COLO829 (cell line): ENCODE measurements around the gene KCNMA1.

ENCODE experiments used
- DNase-seq: peaks from one replicate; pipeline ENCODE4 v3.0.0; 2012; ENCODE audit warnings: low spot score

Gene KCNMA1

DNA sequence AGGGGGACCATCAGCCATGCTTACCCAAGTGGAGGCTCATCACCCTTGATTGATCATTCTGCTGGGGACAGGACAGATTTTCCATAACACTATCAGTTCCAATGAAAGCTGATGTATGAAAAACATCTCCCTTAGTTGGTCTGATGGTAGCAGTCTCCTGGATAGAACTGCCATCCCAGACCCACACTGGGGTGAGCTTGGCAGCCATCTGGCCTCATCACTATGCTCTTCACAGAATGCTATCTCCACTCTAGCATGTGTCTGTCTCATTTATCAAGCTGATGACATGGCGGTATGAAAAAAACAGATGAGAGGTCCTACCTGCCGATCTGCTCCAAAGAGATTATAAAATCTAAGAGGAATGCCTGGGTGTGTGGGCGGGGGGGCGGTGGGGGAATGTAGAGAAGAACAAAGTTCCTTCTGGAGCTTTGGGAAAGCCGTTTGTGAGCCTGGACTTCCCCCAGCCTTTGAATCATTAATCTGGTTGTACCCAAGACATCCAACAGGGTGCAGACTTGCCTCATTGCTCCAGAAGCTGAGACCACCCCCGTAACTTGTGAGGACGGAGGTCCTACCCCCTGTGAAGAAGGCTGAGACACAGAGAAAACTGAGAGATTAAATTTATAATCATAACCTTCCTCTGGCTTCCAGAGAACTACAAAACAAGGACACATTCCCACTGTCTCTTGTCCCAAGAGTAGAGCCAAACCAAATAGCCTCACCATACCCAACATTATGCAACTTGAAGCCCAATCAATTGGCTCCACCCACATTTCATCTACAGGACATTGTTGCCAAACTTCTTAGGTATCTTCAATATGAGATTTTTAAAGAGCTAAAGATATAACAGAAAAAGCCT, 340.8 kb downstream of the KCNMA1 start:
- no peak for DNase-seq

DNA sequence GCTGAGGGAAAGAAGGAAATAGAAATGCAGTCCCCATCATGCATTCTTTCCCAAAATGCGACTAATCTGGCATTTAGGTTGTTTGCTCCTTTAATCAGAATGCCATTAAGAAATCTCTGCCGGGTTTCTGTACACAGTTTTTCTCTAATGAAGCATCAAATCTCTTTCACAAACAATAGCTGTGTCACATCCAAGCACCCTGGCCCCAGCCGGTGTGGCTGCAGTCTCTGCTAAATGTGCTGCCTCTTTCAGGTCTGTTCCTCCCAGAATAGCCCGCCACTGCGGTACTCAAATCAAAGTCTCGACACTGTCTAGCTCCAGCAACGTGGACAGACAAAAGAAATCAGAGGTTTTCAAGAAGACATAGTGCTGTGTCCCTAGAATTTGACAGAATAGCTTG, 343.8 kb downstream of the KCNMA1 start:
- DNase-seq, result no peak

DNA sequence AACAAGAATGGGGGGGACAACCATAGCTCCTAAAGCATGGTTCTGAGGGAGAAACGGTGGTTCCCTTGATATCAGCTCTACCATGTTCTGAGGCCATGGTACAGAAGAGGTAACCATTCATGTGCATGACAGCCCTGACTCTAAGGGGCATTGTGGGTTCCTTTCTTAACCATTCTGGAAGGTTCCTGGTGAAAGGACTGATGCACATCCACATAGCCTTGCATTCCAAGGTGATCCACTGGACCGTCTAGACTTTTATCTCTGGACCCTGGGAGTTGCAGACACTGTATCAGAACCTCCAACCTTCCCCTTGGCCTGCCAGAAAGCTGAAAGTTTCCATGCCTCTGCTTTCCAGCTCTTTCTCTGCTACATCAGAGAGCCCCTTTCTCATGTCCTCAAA, 344.3 kb downstream of the KCNMA1 start:
- DNase-seq, result no peak

DNA sequence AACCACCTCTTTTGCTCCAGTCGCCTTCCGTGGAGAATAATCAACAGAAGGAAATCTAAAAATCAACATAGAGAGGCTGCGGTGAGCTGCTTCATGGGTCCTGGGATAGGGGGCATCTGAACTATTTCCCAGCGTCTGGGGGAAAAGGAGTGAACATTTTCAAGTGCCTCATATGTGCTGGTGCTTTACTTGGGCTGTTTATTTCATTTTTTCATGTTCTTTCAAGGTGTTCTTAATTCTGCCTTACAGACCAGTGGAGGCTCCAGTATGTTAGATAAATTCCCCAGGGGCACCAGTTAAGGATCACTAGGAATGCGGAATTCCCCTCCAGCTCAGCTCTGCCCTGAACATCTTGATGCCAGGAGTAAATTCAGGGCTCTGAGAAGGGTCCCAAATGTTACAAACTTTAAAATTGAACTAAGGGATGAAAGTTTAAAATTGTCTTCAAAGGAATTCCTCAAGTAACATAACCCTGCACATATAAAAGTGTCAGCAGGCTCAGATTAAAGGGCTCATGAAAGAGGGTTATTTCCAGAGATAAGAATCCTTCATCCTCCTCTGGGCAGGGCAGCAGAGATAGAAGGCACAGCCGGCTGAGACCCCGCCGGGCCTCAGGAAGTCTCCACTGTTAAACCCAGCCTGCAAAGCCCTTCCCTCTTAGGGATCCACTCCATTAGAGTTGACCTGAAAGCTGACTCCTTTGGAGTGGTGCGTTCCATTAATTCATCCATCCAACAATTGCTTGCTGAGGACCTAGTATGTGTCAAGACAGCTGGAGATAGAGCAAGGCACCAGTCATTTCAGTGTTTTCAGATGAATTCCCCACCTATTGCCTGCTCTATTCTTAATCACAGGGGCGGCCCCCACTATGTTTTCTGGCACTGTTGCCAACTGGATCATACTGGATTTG, 345.8 kb downstream of the KCNMA1 start:
- no peak for DNase-seq

DNA sequence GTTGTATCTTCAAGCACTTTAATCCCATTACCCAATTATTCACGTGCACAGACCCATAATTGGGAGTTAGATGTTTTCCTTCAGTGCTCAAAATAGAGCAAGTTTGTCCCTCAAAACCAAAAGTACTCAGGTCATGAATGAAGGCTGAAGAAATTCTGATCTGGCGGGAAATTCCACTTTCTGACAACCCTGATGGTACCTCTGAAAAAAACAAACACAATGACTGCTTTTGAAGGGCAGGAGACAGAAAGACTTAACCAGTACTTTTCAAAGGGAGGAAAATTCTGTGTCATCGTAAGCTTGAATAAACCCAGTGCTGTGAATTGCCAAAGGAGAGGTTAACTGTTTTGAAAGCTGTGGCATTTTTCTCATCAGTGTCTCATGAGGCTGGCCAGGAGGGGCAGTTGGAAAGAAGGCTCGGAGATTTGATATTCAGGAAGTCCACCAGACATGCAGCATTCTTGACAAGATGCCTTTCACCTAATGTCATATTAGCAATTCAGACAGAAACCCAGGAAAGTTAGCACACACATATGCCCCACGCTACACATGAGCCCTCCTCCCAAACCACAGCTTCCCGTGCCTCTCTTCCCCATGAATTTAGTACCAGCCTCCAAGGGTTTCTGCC, 347.0 kb downstream of the KCNMA1 start:
- DNase-seq, result no peak

DNA sequence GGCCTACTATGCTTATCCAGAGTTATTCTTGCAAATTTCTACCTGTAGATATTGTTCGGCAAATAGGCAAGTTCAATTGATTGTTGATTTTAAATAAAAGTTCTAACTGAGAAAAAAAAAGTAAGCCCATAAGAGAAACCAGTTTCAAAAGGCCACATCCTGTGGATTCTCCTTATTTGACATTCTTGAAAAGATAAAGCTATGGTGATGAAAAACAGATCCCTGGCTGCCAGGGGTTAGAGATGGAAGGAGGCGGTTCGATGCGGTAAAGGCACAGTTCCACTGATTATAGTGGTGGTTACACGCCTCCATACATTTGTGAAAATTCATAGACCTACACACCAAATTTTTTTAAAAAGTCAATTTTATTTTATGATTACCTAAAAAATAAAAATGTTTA, 347.8 kb downstream of the KCNMA1 start:
- no peak for DNase-seq

DNA sequence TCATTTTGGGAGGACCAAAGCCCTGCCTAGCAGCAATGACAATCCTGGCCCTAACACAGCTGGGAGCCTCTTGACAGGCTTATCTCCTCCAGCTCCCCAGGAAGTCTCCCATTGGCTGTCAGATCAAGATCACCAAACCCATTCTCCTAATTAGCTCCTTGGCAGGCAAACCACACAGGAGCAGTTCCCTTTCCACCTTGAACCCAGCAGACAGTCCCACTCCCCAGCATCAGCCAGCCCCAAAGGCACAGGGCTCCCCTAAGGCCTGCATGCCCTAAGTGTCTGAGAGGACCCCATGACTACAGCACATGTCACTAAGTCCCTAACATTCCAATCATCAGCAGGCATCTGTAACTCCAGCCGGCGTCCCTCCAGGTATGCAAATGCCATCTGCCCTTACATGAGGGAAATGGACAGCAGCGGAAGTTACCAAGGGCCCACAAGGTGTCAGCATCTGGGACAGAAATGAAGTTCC, 348.5 kb downstream of the KCNMA1 start:
- no peak for DNase-seq

DNA sequence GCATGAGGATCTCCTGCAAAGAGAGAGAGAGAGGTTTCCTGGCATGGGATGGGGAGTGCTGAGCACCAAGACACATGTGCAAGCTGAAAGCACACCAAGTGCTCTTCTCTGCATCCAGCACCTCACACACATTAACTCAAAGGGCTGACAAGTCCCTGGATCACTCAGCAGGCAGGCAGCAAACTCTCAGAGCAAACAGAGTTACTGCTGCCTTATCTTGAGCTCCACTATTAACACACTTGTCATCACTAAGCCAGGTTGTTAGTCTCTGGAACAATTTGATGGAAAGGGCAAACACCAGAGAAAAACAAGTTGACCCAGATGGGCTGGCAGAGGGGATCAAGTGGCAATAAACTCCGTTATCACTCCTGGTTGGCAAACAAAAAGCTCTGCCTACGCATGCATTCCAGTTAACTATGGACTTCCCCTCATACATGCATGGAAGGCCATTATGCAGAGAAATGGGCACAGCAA, 349.9 kb downstream of the KCNMA1 start:
- DNase-seq, result no peak

DNA sequence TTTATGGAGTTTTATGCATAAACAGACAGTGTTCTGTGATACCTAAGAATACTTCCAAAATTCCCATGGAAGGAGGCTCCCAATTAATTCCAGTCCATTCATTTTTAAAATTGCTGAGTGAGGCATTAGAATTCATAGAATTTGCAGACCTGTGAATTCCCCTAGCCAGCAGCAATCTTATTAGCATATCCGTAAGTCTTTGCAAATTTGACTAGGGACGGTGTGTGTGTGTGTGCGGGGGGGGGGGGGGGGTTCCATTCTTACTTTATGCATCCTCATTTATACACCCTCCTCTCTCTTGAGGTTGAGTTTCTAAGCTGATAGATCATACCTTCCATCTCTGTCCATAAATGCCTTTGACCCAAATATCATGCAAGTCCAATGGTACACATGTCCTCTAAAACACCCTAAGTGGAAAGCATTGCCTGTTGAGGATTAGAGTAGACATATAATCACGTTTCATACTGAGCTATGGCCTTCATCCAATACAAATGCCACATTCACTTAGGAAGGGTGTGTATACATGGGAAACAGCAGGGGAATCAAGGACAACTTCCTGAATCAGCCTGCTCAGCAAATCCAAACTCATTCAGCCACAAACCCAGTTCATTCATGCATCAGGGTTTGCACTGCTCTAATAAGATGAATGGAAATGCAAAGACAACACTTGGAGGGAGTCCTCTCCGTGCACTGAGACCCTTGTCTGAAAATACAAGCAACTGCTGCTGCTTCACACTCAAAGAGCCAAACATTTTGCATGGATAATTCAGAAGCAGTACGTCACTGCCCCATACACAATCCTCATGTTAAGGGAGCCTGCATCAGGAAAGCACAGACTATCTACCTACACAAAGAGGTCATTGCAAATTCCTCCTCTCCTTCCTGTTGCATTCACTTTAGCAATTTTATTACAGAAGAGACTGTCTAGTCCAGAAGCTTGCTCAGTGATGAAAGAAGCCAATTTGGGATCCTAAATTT, 350.8 kb downstream of the KCNMA1 start:
- DNase-seq, result no peak

DNA sequence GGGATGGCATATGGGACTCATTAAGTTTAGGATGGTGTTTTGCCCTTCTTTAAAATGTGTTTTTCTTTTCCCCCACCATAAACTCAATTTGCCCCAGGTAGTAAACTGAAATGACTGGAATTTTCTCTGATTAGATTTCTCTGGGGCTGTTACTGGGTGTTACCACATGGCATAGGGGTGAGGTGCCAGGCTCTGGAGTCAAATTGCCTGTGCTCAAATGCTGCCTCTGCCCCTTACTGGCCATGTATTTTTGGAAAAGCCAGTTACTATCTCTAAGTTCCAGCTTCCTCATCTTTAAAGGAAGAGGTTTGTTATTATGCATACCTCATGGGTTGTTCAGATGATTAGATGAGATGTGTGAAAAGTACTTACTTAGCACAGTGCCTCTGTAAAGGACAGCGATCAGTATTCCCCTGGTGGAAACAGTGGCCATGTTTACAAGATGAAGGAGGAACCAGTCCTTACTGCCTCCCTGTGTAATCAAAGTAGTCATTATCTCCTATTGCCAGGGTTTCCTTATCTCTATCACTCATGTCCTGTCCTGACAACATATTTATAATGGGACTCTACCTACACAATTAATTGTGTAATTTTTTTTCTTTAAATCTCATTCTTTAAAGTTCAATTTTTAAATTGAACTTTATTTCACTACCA, 352.0 kb downstream of the KCNMA1 start:
- no peak for DNase-seq

DNA sequence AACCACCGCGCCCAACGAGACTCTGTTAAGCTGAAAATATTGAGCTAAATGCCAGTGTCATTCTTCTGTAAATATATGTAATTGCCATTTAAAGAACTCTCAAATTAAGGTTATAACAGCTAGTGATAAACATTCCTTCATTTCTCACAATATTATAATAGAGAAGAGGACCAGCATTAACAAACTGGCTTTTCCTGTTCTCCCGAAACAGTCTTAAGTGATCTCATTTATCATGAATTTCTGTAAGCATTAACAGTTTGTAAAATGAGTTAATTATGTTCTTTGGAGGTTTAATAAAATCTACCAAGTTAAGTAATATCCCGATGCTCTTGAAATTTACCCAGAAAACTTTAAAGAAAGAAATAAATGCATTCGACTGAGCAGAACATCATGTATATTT, 352.8 kb downstream of the KCNMA1 start:
- no peak for DNase-seq

DNA sequence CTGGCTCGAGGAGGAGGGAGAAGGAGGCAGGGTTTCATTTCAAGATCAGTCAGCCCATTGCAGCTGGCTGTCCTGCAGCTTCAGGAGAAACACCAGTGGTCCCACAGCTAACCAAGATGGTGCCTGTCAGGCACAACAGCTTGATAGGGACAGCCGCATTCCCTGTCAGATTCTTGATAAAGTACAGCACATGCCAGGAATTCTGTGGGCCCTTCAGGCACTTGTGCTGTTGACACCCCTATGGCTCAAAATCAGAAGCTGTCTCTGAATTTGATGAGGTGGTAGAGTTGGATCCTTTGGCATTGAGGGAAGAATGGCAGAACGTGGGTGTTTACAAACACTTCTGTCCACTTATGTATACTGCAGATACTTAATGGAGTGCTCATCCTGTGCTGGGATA, 354.3 kb downstream of the KCNMA1 start:
- DNase-seq, result no peak

DNA sequence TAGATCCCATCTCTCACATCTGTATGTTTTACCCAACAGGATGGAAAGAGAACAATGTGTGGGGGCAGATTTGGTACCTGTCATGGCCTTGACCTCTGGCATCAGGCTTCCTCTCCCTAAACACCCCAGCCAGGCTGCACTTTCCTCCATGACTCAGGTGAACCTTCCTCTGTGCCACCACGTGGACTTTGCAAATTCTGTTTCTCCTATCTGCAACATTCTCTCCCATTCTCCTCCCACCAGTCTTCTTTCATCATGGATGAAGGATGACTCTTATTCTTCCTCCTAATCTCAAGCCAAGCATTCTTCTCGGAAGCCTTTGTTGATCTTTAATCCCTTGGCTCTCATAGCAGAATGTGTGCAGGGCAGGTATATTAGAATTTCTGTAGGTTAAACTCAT, 355.4 kb downstream of the KCNMA1 start:
- no peak for DNase-seq

DNA sequence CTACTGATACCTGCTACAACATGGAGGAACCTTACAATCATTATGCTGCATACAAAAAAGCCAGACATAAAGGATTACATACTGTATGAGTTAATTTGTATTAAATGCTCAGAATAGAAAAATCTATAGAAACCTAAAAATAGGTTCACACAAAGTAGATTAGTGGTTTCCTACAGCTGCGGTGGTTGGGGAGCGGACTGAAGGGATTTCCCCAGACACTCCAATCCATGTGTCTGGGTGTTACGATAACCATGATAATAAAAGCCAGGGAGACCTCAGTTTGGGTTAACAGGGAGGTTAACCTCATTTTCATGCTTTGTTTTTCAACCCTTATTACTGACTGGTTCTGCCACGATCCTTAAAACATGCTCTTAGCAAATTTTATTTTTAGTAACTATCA, 355.9 kb downstream of the KCNMA1 start:
- no peak for DNase-seq

DNA sequence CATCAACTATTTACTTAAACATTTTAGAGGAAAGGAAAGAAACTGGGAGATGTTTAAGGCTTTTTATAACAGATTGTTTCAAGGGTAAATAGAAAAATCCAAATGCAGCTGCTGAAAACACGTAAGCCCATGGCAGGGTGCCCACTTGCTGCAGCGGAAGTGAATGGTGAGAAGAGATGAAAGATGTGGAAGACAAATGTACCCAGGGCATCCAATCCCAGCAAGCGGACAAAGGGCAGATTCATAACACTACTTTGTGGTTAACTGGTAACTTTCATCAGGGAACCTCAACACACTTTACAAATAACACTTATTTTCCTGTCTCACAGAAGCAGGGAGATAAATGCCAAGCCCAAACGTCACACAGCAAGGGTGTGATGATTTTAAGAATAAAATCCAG, 358.4 kb downstream of the KCNMA1 start:
- DNase-seq, result peak; percentile 54

DNA sequence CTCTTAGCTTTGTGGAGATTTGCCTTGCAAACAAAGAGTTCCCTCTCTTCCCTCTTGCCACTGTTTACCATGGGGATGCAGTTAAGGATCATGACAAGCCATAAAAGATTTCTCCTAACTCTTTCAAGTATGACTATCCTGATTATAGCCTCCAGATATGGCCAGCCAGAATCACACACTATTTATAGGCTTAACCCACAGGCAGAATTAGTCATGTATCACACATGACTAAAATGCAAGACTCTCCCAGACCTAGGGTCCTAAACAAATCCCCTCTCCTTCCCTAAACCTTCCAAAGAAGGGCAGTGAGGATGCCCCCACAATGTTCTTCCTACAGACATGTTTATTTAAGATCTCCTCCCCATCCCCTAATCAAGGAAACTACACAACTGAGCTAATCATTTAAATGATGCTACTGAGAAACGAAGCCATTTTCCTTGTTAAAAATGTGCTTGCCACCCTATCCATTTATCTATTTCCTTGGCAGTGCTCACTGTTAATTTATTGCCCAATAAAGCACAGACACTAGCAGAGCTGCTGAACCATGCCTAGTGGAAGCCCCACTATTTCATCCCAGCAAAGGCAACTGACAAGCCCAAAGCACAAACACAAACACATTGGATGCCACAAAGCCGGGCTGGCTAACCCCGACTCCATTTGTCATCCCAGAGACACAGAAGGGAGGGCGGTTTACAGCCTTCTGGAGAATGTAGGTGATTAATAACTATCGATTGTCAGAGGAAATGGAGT, 363.4 kb downstream of the KCNMA1 start:
- DNase-seq, result peak; percentile 14

DNA sequence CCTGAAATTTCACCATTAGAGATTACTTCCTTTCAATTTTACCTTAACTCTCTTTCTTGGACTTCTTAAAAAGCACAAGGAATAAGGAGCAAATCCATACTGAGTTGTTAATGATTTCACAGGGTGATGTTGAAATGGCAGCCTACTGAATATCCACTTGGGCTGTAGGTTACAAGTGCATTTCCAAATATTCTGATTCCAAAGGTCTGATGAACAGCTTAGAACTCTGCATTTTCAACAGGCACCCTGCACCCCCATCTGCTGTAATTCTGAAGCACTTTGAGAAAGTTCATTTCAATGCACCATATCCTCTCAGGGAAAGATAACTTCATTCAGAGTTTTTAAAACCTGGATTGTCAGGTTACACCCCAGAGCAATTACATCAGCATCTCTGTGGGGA, 368.4 kb downstream of the KCNMA1 start:
- DNase-seq, result no peak

DNA sequence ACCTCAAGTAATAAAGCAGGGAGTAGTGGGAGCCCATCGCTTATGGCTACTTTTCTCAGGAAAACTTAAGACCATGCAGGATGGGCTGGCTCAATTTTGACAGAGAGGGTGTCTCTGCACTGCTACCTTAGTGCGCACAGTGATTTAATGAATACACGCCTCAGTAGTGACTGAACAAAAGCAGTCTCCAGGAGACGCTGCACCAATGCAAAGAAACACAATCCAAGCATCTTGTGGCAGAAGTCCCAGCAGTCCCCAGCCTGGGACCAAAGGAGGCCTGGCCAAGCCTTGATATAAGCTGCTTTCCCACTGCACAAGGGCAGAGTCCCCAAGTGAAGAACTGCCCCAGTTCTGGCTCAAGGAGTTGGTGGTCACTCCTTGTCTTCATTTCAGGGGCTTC, 368.9 kb downstream of the KCNMA1 start:
- no peak for DNase-seq

DNA sequence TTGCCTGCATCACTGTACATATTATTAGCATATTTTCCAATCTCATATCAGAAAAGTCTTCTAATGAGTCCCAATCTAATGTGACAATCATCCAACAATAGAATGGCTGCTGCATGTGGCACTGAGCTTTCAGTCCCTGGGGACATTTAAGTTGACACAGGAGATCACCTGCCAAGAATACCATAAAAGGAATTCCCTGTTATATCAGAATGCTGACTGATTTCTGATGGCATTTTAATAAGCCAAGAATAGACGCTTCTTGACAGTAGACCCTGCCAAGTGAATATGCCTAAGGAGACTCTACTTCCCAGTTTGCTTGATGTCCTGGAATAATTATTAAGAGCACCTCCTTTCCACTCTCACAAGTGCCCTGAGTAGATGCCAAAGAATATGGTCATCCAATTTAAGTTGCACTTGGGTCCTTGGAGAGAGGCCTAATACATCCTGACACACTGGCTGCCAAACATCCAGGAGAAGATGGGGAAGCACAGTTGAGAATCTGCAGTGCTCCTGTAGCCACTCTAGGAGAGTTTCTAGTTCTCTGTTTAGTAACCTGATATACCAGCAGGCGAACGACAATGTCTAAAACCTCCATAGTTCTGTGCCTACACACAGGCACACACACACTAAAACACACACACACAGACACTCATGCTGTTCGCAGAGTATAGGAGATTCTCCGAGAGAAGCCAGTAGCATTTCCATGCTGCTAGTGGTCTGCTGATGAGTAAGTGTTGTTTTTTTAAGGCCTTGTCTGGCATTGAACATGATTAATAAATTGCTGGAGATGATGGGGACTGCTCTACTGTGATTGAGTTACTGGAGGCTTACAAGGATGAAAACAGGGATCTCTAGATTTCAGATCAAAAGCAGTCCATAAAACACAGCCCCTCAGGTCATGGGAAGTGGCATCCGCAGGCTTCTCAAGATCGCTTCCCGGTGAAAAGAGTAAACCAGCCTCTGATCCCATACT, 369.6 kb downstream of the KCNMA1 start:
- no peak for DNase-seq
